GM13976 (cell line): ENCODE measurements around the gene CDYL.
A peak's percentile ranks its signal among the peaks of the same experiment; 100 is the strongest.

Experiments used
- DNase-seq: peaks from one replicate; pipeline ENCODE4 v3.0.0; 2012; ENCODE audit warnings: low spot score
- CTCF ChIP-seq: IDR thresholded peaks from 2 replicates; pipeline ENCODE4 v1.5.1; 2012; ENCODE audit warnings: borderline replicate concordance, mild to moderate bottlenecking; ENCODE audit not compliant: insufficient read depth; ENCODE audit errors: extremely low read depth, missing control alignments, control extremely low read depth
- in situ Hi-C: fragments of 300-500 bp; cut with MboI; formaldehyde crosslinking; loops from one replicate; pipeline ENCODE4 v1.12.0; 2022; ENCODE audit warnings: low sequenced_read_pairs, mixed read lengths, inconsistent platforms; ENCODE audit not compliant: unreplicated experiment

Gene CDYL

GRCh38 chr6:4932228-4932903 is 156.2 kb downstream of the CDYL start:
- no peak for DNase-seq
- in situ Hi-C loops, result no loop called here
- TF ChIP-seq CTCF, result no peak

- DNase-seq, result no peak
- TF ChIP-seq CTCF, result no peak
- in situ Hi-C loops, result no loop called here
Measured at GRCh38 chr6:4935486-4935885, 159.3 kb downstream of the CDYL start.

- in situ Hi-C loops, result no loop called here
- no peak for TF ChIP-seq CTCF
- DNase-seq, result no peak
Measured at GRCh38 chr6:4935975-4936680, 159.9 kb downstream of the CDYL start.

- DNase-seq, result peak; percentile 63
- peak; percentile 48 for TF ChIP-seq CTCF
- in situ Hi-C loops, result no loop called here
Measured at GRCh38 chr6:4936681-4937041, 160.5 kb downstream of the CDYL start.

GRCh38 chr6:4937414-4937813 is 161.2 kb downstream of the CDYL start:
- no peak for DNase-seq
- TF ChIP-seq CTCF, result no peak
- in situ Hi-C loops, result no loop called here

GRCh38 chr6:4939241-4939640 is 163.0 kb downstream of the CDYL start:
- no peak for TF ChIP-seq CTCF
- DNase-seq, result no peak
- in situ Hi-C loops, result no loop called here

GRCh38 chr6:4940416-4940815 is 164.2 kb downstream of the CDYL start:
- no peak for DNase-seq
- in situ Hi-C loops, result no loop called here
- TF ChIP-seq CTCF, result no peak
